HCT116 (cell line): ENCODE results near the gene CBR4. TPM values are rescaled to one million over a fixed set of nuclear protein-coding genes. Genes with fewer than 3 reads are reported as not detected.

ENCODE experiments used
- ATAC-seq: fragments of 200-7000 bp; cut with Tn5 transposase; 2 replicates; pipeline ENCODE4 v1.9.1; 2020; ENCODE audit warnings: mild to moderate bottlenecking, moderate library complexity
- BruUV-seq: library from RNA; stranded (reverse); fragments of 400-500 nt; replicated peaks from 2 replicates; lab custom pipeline; 2021; lab: Mats Ljungman, UMichigan
- CTCF ChIA-PET: fragments of 300-600 bp; sonication (Branson Sonifier 250); formaldehyde crosslinking; loops from one replicate; lab custom pipeline; 2021; ENCODE audit warnings: antibody characterized with exemption; lab: Charles Lee
- POLR2A ChIA-PET: fragments of 300-600, 350-600 bp; sonication (Branson Sonifier 250); formaldehyde crosslinking; loops from one replicate; lab custom pipeline; 2021; ENCODE audit warnings: antibody characterized with exemption; lab: Charles Lee
- RAD21 ChIA-PET, 2 experiments: fragments of 300-600 bp; sonication (Branson Sonifier 250); formaldehyde crosslinking; loops; one replicate each; lab custom pipeline; 2023; ENCODE audit warnings: low total read pairs in 2 of 2; ENCODE audit not compliant: uncharacterized antibody in 2 of 2, unreplicated experiment in 2 of 2, low non-redundant PET in 1 of 2; lab: Charles Lee
- DNase-seq: peaks from one replicate; pipeline ENCODE4 v3.0.0-alpha.2; 2010; ENCODE audit warnings: low read depth, low spot score
- H2AFZ ChIP-seq: fragments of 200-600 bp; shearing (Covaris generic), sonication (generic); 2 replicates; pipeline ENCODE4 v1.6.1; 2017; ENCODE audit warnings: low read depth, mixed run types, mixed read lengths, antibody characterized with exemption, low read length; ENCODE audit not compliant: poor library complexity, severe bottlenecking
- H3K27ac ChIP-seq: 2 replicates; pipeline ENCODE4 v1.5.1; 2012; ENCODE audit warnings: low read depth, low read length
- H3K27me3 ChIP-seq: fragments of 200-600 bp; sonication (generic); 2 replicates; pipeline ENCODE4 v1.6.1; 2016; ENCODE audit warnings: mixed run types, low read length, mixed read lengths; ENCODE audit not compliant: insufficient read depth
- H3K36me3 ChIP-seq, 2 experiments: fragments of 200-500 bp in 1 of 2; fragments of 200-600 bp in 1 of 2; sonication (Bioruptor generic) in 1 of 2; sonication (generic) in 1 of 2; 2 replicates each; pipeline versions ENCODE4 v1.5.1 to v1.6.1; 2014 to 2016; ENCODE audit warnings: low read length in 2 of 2, inconsistent platforms in 1 of 2, mixed read lengths in 1 of 2, mixed run types in 1 of 2; ENCODE audit not compliant: insufficient read depth in 2 of 2, control insufficient read depth in 1 of 2
- H3K4me1 ChIP-seq, 2 experiments: fragments of 200-600 bp in 1 of 2; sonication (generic) in 1 of 2; 2 replicates each; pipeline versions ENCODE4 v1.5.1 to v1.6.1; 2012 to 2017; ENCODE audit warnings: low read length in 2 of 2, inconsistent platforms in 1 of 2, mild to moderate bottlenecking in 1 of 2, mixed read lengths in 1 of 2, mixed run types in 1 of 2, moderate library complexity in 1 of 2; ENCODE audit not compliant: insufficient read depth in 2 of 2, control insufficient read depth in 1 of 2
- H3K4me2 ChIP-seq: fragments of 200-600 bp; sonication (generic); 2 replicates; pipeline ENCODE4 v1.6.1; 2017; ENCODE audit warnings: mixed run types, low read length, mixed read lengths
- H3K4me3 ChIP-seq, 2 experiments: fragments of 200-600 bp in 1 of 2; sonication (generic) in 1 of 2; replicated peaks in 1 of 2; 2 replicates each; pipeline ENCODE4 v1.5.1; 2011 to 2016; ENCODE audit warnings: low read length in 2 of 2, control low read depth in 1 of 2, low read depth in 1 of 2, mild to moderate bottlenecking in 1 of 2, mixed read lengths in 1 of 2, mixed run types in 1 of 2
- H3K79me2 ChIP-seq: fragments of 200-600 bp; sonication (generic); 2 replicates; pipeline ENCODE4 v1.6.1; 2017; ENCODE audit warnings: mild to moderate bottlenecking, mixed run types, low read length, moderate library complexity, mixed read lengths; ENCODE audit not compliant: insufficient read depth
- H3K9ac ChIP-seq: fragments of 200-600 bp; sonication (generic); 2 replicates; pipeline ENCODE4 v1.6.1; 2016; ENCODE audit warnings: low read length, mixed read lengths
- H3K9me2 ChIP-seq: fragments of 200-600 bp; sonication (generic), shearing (Covaris generic); 2 replicates; pipeline ENCODE4 v1.6.1; 2017; ENCODE audit warnings: mixed run types, mild to moderate bottlenecking, moderate library complexity; ENCODE audit not compliant: insufficient read depth
- H3K9me3 ChIP-seq, 2 experiments: fragments of 200-500 bp in 1 of 2; fragments of 200-600 bp in 1 of 2; sonication (Bioruptor generic) in 1 of 2; sonication (generic) in 1 of 2; 2 replicates each; pipeline ENCODE4 v1.6.1; 2014 to 2017; ENCODE audit warnings: low read length in 2 of 2, mixed read lengths in 2 of 2, inconsistent platforms in 1 of 2, low read depth in 1 of 2, mild to moderate bottlenecking in 1 of 2, mixed run types in 1 of 2, moderate library complexity in 1 of 2; ENCODE audit not compliant: control insufficient read depth in 1 of 2, insufficient read depth in 1 of 2
- H4K20me1 ChIP-seq: fragments of 200-600 bp; sonication (generic), shearing (Covaris generic); 2 replicates; pipeline ENCODE4 v1.6.1; 2017; ENCODE audit warnings: mixed run types, mild to moderate bottlenecking, moderate library complexity; ENCODE audit not compliant: insufficient read depth
- ATF3 ChIP-seq: IDR thresholded peaks from 2 replicates; pipeline ENCODE4 v1.6.1; 2012
- CEBPB ChIP-seq: IDR thresholded peaks from 2 replicates; pipeline ENCODE4 v1.6.1; 2012; ENCODE audit warnings: low read depth
- CTCF ChIP-seq, 3 experiments: fragments of 200-600 bp in 1 of 3; sonication (generic) in 1 of 3; IDR thresholded peaks in 2 of 3; conservative IDR thresholded peaks in 1 of 3; 2 replicates each; pipeline ENCODE4 v1.5.1; 2012 to 2017; ENCODE audit warnings: low read depth in 2 of 3, low read length in 2 of 3, antibody characterized with exemption in 1 of 3, borderline replicate concordance in 1 of 3, control low read depth in 1 of 3, mild to moderate bottlenecking in 1 of 3, mixed read lengths in 1 of 3, mixed run types in 1 of 3, moderate library complexity in 1 of 3; ENCODE audit not compliant: insufficient read depth in 1 of 3
- EGR1 ChIP-seq: IDR thresholded peaks from 2 replicates; pipeline ENCODE4 v1.6.1; 2012; ENCODE audit warnings: low read depth
- ELF1 ChIP-seq: IDR thresholded peaks from 2 replicates; pipeline ENCODE4 v1.6.1; 2012; ENCODE audit warnings: low read depth, borderline replicate concordance
- EZH2 ChIP-seq: fragments of 200-600 bp; sonication (generic); IDR thresholded peaks from 2 replicates; pipeline ENCODE4 v1.6.1; 2017; ENCODE audit warnings: antibody characterized with exemption, mixed run types
- EZH2phosphoT487 ChIP-seq: fragments of 200-600 bp; IDR thresholded peaks from 2 replicates; pipeline ENCODE4 v1.6.1; 2018; ENCODE audit warnings: antibody characterized with exemption, borderline replicate concordance
- FOSL1 ChIP-seq: IDR thresholded peaks from 2 replicates; pipeline ENCODE4 v1.6.1; 2012; ENCODE audit warnings: low read depth
- JUND ChIP-seq: IDR thresholded peaks from 2 replicates; pipeline ENCODE4 v1.6.1; 2012
- MAX ChIP-seq: IDR thresholded peaks from 2 replicates; pipeline ENCODE4 v1.6.1; 2012
- POLR2A ChIP-seq: IDR thresholded peaks from 2 replicates; pipeline ENCODE4 v1.7.0; 2011; ENCODE audit warnings: borderline replicate concordance; ENCODE audit not compliant: insufficient read depth, insufficient read length; ENCODE audit errors: extremely low read depth
- RAD21 ChIP-seq: IDR thresholded peaks from 2 replicates; pipeline ENCODE4 v1.6.1; 2012; ENCODE audit warnings: low read depth, mild to moderate bottlenecking
- REST ChIP-seq: IDR thresholded peaks from 2 replicates; pipeline ENCODE4 v1.6.1; 2012; ENCODE audit warnings: low read depth
- SIN3A ChIP-seq: IDR thresholded peaks from 2 replicates; pipeline ENCODE4 v1.6.1; 2012; ENCODE audit warnings: low read depth
- SP1 ChIP-seq: IDR thresholded peaks from 2 replicates; pipeline ENCODE4 v1.6.1; 2012; ENCODE audit warnings: low read depth
- SRF ChIP-seq: IDR thresholded peaks from 2 replicates; pipeline ENCODE4 v1.6.1; 2012; ENCODE audit warnings: low read depth
- ZFX ChIP-seq: fragments of 450-650 bp; IDR thresholded peaks from 2 replicates; pipeline ENCODE4 v1.6.1; 2017
- intact Hi-C: fragments of 100-400 bp; cut with micrococcal nuclease; formaldehyde crosslinking; loops from 2 replicates; pipeline ENCODE4 v1.10.0; 2022
- total RNA-seq: library from RNA; stranded (reverse); gene quantifications from one replicate; pipeline ENCODE4 v1.2.1, GENCODE V29; 2021; ENCODE audit not compliant: unreplicated experiment

The CBR4 gene
- total RNA-seq, 1 experiment from 2014 or later: 32.3 TPM

- no peaks in the 10 kb centered on the region for H3K79me2 ChIP-seq
- TF ChIP-seq RAD21 (no peak), ATF3 (no peak), EZH2 (no peak), SIN3A (no peak), EZH2phosphoT487 (no peak), ZFX (no peak), SP1 (no peak), CEBPB (no peak), SRF (no peak), POLR2A (no peak), FOSL1 (no peak), JUND (no peak), CTCF (IDR thresholded peaks at IDR 0.05 in 2 of 3, conservative IDR thresholded peaks at IDR 0.05 in 1 of 3; ENCODE audit: borderline replicate concordance in 1 of 3, insufficient read depth in 1 of 3, low read depth in 2 of 3, low read length in 2 of 3) (no peak), MAX (no peak), EGR1 (no peak), REST (no peak), ELF1 (no peak)
- no peaks in the 10 kb centered on the region for H3K27me3 ChIP-seq
- no TSS peak for BruUV-seq
- H3K36me3 ChIP-seq: no peaks in the 10 kb centered on the region
- no peak overlapping the region for H3K9ac ChIP-seq
- ChIA-PET RAD21 (no interaction called here), CTCF (no interaction called here), POLR2A (interaction anchor here (0.6 kb wide), 1 partner anchor 368 kb away, joined by 3 read pairs; no protein-coding TSS in a partner anchor)
- peaks cover 3 to 6% of the 10 kb centered on the region in 2 experiments; a peak in 3 of 4 replicates for H3K4me1 ChIP-seq
- ATAC-seq: no peak
- H2AFZ ChIP-seq: no peak overlapping the region
- no peak for DNase-seq
- H3K4me3 ChIP-seq: no peak overlapping the region
- no peak overlapping the region for H3K27ac ChIP-seq
- intact Hi-C loops: no loop called here
- H3K9me2 ChIP-seq: no peaks in the 10 kb centered on the region
- no peaks in the 10 kb centered on the region for H4K20me1 ChIP-seq
- H3K4me2 ChIP-seq: no peak overlapping the region
- H3K9me3 ChIP-seq: no peaks in the 10 kb centered on the region
Observed at GRCh38 chr4:169015186-169015623, 5.2 kb upstream of the CBR4 start.
